GM19467 (cell line): ENCODE measurements around the gene TCF25.
"Not testable (repeated sequence)": the region's sequence is repeated elsewhere in the genome, so short reads cannot be mapped to it uniquely, and the experiment has no call there.

Source experiments
- ATAC-seq: cut with Tn5 transposase; IDR thresholded peaks from one replicate; pipeline ENCODE4 v1.9.1; 2021; ENCODE audit warnings: mild to moderate bottlenecking, moderate library complexity; ENCODE audit not compliant: unreplicated experiment

Gene TCF25

DNA sequence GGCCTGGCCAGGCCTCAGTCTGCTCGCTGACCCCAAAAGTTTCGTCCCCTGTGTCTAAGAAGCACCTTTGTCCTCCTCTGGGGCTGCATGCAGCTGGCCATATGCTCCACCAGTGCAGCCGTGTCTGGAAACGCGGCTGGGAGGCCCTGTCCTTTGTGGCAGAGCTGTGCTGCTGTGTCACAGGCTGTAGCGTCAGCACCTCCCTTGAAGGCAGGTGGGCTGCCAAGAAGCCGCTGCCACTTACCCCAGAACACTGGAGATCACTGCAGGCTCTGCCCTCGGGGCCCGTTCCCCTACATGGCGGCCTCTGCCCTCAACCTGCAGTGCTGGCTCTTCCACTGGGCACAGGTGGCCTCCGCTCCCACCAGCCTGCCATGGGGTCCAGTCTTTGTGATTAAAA, 29.6 kb downstream of the TCF25 start:
- ATAC-seq = no peak

DNA sequence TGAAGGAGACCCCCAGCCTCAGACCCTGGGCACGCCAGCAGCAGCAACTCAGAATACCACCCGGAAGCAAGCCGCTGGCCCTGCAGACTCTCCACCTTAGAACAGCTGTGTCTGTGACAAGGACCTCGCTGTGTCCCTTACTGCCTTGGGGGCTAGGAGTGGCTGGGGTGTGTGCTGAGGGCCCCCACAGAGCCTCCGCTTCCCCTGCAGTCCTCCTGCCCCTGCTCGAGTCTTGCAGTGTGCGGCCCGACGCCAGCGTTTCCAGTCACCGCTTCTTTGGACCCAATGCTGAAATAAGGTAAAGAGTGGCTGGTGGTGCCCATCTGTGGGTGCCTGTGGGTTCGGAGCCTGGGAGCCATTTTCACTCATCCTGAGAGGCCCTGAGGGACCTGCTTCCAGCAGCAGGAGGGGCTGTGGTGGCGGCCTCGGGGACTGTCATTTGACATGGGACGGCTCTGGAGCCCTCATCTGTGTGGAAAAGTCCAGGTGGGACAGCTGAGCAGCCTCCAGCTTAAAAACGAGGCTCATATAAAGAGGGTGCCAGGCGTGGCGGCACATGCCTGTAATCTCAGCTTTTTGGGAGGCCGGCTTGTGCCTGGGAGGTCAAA, 30.6 kb downstream of the TCF25 start:
- ATAC-seq = no peak

DNA sequence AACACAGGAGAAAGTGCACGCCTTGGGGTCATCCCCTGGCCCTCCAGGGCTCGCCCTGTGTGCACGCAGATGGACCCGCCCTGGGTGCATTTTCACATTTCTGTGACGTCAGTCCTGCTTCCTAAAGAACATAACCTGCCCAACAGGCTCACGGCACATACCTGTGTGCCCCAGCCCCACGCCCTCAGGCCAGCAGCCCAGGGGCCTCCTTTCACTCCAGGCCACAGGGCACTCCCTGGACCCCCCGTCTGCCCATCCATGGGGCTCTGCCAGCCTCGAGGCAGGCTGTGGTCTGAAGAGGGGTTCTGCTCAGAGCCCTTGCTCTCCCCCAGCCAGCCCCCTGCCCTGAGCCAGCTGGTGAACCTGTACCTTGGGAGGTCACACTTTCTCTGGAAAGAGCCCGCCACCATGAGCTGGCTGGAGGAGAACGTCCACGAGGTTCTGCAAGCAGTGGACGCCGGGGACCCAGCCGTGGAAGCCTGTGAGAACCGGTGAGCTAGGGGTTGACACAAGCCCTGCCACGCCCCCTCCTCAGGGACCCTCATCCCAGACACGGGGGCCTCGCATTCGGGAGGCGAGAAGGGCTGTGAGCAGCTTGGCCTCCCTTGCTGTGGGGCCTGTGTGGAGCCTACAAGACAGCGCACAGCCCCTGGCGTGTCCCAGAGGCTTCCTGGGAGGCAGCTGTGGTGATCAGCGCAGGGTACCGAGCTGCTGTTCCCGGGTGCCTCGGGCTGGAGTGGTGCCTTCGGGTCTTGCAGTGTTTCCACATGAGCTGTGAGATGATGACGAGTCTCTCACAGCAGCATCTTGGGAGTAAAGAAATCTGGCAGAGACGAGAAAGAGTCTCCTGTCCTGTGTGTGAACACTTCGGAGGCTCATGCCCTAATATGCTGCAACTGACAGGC, 31.5 kb downstream of the TCF25 start:
- no peak for ATAC-seq

DNA sequence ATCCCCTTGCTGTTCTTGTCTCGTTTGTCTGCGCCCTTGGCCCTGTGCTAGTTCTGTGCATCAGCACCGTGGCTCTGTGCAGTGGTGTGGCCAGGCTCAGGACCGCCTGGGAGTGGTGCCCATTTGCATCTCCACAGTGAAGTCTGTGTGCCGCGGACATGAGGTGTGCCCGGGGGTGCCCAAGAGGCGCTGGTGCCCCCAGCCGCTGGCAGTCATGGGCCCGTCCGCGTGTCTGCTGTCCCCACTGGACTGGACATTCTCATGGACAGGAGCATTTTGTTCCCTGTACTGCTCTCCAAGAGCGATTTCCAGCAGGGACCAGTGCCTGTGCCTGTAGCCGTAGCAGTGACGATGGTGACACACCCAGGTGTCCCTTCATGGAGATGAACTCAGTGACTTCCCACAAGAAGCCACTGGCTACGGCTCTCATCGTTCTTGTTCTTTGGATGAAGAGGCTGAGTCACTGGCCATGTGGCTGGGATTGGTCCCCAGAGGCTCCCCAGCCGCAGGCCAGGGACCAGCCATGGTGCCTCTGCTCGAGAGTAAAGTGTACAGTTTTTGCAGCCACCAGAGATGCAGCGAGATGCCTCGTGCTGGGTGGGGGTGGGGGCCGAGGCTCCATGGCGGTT, 32.2 kb downstream of the TCF25 start:
- no peak for ATAC-seq

DNA sequence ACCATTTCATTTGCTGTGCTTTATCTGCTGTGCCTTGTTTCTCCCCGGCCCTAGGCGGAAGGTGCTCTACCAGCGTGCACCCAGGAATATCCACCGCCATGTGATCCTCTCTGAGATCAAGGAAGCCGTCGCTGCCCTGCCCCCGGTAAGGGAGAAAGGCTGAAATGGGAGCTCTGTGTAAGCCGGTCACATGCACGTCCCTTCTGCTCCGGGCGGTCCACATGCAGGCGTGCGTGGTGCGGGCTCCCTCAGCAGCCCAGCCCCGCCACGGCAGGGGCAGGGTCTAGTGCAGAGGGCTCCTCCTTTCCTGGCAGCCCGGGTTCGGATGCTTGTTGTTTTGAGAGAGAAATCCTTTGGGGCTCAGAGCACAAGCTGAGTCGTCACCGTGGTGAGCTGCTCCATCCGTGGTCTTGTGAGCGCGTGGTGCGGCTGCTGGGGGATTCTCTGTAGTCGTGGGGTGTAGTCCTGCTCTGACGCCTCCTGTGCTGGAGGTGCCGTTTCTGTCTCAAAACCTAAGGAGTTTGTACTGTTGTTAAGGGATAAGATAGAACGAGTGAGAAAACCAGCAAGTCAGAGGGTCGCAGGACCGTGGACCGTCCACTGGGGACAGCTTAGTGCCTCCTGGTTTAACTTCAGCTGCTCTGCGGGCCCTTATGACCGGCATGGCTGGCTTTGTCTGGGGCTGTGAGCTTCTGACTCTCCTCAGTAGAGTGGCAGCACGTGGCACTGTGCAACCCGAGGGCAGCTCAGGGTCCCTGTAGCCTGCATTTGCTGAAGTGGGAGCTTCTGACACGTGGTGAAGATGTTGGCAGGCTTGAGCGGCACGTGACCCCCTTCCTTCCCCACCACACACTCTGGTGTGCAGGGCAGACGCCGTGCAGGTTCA, 33.0 kb downstream of the TCF25 start:
- ATAC-seq = no peak

DNA sequence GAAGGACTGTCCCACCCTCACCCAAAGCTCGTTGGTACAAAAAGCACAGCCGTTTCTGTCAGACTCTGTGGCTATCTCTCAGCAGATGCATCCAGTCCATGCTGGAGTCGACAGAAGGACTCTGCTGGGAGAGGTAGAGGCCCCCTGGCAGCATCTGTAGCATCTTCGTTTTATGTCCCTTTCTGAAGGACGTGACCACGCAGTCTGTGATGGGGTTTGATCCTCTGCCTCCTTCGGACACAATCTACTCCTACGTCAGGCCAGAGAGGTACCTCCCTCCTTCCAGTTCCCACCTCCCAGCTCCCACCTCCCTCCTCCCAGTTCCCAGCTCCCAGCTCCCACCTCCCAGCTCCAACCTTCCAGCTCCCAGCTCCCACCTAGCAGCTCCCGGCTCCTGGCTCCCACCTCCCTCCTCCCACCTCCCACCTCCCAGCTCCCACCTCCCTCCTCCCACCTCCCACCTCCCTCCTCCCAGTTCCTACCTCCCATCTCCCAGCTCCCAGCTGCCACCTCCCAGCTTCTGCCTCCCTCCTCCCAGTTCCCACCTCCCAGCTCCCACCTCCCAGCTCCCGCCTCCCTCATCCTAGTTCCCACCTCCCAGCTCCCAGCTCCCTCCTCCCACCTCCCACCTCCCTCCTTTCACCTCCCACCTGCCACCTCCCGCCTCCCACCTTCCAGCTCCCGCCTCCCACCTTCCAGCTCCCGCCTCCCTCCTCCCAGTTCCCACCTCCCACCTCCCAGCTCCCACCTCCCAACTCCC, 33.8 kb downstream of the TCF25 start:
- no peak for ATAC-seq

DNA sequence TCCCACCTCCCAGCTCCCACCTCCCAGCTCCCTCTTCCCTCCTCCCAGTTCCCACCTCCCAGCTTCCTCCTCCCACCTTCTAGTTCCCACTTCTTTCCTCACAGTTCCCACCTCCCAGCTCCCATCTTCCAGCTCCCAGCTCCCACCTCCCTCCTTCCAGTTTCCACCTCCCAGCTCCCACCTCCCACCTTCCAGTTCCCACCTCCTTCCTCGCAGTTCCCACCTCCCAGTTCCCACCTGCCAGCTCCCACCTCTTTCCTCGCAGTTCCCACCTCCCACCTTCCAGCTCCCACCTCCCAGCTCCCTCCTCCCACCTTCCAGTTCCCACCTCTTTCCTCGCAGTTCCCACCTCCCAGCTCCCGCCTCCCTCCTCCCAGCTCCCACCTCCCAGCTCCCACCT, 34.8 kb downstream of the TCF25 start:
- no peak for ATAC-seq

DNA sequence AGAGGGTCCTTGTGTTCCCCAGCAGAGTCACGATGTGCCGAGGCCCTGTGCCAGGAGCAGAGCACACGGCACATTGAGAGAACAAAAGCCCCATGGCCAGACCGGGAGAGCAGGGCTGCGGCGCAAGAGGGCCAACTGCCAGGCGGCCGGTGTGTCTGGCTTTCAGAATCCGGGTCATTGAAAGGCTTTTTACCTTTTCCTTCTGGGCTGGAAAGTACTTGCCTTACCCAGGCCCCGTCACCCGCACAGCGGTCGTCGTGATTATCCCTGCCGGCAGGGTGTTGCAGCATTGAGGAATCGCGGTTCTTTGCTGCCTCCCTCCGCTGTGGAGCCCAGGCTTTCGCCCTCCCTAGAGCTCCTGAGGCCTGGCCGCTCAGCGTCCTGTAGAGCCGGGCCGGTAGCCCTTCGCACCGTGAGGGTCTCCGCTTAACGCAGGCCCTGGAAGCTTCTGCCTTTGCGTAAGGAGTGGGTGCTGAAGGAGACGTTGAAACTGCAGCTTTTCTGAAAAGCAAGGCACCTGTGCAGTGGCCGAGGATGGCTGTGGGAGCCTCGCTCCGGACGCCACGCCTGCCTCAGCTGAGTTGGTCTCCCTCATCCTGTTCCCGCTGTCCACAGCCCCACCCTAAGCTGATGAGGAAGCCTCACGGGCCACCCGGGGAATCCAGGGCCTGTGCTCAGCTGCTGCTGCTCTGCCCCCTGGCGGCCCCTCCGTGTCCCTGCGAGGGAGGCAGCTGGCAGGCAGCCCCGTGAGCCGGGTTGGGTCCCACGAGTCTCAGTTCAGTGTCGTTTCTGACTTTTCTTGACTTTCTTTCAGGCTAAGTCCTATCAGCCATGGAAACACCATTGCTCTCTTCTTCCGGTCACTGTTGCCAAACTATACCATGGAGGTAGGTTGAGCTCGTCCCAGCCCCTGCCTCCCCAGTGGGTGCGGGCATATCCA, 36.7 kb downstream of the TCF25 start:
- ATAC-seq = no peak

DNA sequence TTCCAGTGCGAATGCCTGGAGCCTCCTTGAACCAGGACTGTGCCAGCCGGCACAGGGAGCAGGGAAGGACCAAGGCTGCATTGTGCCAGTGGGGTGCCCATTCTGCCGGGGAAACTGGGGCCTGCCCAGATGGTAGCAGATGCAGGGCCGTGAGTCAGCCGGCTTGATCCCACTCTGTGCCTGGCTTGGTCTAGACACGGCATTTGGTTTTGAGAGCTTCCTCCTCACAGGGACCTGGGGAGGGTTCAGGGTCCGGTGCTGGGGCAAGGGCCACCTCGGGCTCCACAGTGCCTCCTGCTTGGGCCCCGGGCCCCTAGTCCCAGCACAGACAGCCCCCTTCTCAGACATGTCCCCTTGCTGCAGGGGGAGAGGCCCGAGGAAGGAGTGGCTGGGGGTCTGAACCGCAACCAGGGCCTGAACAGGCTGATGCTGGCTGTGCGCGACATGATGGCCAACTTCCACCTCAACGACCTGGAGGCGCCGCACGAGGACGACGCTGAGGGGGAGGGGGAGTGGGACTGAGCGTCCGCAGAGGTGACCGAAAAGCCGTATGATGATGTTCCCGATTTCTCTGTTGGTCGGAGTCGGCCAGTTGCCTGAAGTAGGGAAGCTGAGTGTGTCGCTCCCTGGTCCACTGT, 37.4 kb downstream of the TCF25 start:
- no peak for ATAC-seq

DNA sequence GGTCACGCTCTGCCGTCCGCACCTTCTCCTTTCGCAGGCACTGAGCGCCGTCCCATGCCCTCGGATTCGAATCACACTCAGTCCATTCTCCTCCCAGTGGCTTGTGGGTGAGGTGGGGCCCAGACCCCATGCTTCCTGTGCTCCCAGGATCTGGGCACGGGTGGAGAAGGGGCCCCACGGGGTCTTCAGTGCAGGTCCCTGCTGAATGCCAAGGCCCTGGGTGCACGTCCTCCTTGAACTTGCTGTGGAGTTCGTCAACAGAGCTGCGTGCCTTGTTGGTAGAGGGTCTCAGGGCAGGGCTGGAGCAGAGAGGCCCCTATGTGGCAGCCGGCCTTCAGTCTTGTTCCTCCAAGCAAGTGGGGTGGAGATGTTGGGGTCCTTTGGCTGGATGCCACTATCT, 38.0 kb downstream of the TCF25 start:
- ATAC-seq = no peak

DNA sequence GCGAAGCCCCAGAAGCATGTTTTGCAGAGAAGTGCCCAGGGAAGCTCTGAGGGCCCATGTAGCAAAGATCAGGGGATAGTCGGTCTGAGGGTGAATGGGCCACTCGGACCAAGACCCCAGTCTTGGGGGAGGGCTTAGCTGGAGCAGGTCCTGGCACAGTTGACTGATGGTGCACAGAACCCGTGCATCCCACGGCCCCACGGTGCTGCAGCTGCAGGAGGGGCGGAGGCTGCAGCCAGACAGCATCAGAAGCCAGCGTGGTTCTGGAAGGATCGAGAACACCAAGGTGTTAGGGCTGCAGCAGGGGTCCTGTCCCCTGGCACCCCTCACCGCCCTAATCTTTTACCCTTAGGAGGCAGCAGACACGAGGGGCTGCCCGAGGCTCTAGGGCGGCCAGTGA, 38.8 kb downstream of the TCF25 start:
- no peak for ATAC-seq

DNA sequence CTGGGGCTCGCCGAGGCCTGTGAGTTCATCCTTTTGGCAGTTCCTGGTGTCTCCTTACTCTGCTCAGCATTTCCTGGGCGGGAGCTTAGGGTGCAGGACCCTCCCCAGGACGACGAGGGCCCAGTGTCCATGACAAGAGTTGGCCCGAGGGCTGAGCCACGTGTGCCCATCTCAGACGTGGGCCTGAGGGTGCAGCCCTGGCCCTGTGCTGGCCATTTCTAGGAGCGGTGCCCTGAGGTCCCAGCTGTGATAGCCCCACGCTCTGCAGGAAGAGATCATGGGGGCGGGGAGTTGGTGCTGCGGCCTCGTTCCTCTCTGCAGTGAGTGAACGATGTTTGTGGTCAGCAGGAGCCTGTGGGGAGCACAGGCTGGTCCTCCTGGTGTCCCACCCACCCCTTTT, 39.2 kb downstream of the TCF25 start:
- no peak for ATAC-seq

DNA sequence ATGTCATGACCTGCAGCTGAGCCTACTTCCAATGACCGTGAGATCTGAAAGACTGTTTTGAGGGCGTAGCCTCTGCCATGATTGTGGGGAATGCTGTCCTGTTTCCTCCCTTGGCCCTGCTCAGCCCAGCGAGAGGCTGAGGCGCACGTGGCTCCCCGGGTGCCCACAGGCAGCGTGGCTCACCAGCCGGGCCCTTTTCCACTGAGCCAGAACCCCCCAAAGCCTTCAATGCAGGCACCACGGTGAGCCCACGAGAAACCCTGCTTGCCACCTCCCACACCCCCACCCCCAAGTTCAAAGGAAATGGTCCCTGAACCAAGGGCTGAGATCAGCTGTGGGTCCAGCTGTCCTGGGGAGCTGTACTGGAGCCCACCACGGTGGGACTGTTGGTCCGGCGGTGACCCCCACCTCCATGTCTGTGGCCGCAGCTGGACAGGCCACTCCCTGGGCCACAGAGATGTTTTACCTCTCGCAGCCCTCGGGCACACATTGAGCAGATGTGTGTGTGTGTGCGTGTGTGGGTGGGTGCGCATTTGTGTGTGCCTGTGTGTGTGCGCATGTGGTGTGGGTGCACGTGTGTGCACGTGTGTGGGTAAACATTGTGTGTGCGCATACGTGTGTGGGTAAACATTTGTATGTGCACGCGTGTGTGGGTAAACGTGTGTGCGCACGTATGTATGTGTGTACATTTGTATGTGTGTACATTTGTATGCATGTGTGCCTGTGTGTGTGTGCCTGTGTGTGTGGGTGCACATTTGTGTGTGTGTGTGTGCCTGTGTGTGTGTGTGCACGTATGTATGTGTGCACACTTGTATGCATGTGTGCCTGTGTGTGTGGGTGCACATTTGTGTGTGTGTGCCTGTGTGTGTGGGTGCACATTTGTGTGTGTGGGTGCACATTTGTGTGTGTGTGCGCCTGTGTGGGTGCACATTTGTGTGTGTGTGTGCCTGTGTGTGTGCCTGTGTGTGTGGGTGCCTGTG, 40.3 kb downstream of the TCF25 start:
- ATAC-seq = no peak

DNA sequence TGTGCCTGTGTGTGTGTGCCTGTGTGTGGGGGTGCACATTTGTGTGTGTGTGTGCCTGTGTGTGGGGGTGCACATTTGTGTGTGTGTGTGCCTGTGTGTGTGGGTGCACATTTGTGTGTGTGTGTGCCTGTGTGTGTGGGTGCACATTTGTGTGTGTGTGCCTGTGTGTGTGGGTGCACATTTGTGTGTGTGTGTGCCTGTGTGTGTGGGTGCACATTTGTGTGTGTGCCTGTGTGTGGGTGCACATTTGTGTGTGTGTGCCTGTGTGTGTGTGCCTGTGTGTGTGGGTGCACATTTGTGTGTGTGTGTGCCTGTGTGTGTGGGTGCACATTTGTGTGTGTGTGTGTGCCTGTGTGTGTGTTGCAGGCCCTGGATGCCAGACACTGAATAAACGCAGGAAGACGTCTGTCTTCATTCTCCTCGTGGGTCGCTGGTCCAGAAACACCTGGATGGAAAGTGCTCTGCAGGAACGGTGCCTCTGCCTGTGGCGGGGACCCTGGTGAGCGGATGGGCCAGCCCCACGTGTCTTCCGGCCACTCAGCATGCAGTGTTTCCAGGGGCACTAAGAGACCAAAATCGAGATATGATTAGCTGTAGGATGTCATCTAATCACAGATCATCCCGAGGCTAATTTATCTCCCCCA, 41.4 kb downstream of the TCF25 start:
- ATAC-seq = not testable (repeated sequence)

DNA sequence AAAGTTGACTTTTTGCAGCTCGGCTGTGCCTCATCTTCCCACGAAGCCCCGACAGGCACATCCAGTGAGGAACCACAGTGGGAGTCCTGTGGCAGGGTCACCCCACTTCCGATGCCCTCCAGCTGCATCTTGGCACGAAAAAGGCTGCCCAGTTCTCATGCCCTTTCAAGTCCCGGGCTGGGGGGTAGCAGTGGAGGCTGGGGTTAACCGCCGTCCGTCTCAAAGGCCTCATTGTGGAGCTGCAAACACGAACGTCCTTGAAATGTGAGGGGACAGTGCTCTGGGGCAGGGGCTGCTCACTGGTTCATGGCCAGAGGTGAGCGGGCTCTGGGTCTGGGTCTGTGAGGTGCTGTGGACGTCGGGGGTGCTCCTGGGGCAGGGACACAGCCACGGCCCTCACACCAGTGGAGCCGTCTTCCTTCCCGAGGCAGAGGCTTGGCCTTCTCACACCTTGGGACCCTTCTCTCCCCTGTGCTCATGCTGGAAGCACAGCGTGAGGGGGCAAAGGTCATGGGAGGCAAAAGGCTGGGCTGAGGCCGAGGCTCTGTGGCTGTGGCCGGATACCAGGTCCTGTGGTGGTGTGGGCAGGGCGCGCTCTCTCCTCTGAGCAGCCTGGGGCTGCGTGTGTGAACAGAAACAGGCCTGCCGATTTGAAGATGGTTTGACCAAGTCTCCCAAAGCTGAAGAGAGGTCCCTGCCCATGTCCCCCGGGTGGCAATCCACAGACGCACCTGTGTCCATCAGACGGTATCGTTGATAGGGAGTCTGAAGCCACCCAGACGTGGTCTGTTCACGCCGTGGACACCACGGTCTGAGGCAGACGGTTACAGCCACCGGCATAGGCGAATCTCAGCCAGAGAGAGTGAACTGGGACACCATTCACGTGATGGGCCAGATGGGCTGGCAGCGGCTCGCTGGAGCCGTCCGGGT, 42.2 kb downstream of the TCF25 start:
- ATAC-seq = no peak
